CD4-positive, alpha-beta T cell treated with Interleukin-1 beta for 1 hour (primary cell): ENCODE measurements around the gene TGFB1.
"Not testable (repeated sequence)": the region's sequence is repeated elsewhere in the genome, so short reads cannot be mapped to it uniquely, and the experiment has no call there.

Experiments
- DNase-seq, 2 donors: peaks; one replicate each; pipeline ENCODE4 v3.0.0-alpha.2; 2020 to 2022

TGFB1 gene

DNA sequence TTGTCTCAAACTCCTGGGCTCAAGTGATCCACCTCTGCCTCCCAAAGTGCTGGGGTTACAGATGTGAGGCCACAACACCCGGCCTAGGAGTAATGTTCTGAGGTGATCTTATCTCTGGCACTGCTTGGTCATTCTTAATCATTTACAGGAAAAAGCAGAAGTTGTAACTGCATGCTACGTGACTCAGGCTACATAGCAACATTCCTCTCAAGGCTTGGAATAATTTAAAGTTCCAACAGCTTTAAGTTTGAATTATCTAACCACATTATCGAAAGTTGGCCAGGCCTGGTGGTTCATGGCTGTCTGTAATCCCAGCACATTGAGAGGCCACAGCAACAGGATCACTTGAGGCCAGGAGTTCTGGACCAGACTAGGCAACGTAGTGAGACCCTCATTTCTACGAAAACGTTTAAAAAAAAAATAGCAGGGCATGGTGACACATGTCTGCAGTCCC is 14.2 kb upstream of the TGFB1 start:
- DNase-seq, result no peak

GRCh38 chr19:41366089-41366488 is 12.4 kb upstream of the TGFB1 start:
- no peak for DNase-seq

DNA sequence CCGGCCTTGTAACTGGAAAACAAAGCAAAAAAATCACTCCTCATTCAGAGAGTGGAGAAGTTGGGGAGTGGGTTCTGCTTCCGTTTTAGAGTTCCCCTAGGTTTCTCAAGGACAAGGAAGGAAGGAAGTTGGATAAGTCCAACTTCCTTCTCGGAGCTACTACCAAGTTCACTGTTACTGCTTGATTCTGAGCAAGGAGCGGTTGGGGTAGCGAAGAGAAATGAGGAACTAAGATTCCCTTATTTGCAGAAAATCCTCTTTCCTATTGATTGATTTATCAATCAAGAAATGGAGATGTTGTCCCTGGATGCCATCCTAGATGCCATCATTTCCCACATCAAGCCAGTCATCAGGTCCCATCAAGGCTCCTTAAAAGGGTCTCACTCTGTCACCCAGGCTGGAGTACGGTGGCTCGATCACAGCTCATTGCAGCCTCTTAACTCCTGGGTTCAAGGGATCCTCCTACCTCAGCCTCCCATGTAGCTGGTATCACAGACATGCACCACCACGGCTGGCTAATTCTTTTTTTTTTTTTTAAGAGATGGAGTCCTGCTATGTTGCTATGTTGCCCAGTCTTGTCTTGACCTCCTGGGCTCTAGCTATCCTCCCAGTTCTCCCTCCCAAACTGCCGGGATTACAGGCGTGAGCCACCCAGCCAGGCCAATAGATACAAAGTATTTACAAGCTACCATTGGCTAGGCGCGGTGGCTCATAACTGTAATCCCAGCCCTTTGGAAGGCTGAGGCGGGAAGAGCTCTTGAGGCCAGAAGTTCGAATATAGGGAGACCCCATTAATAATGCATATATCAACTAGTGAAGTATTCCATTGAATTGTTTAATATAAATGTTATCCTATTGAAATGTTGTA is 11.0 kb upstream of the TGFB1 start:
- DNase-seq, result peak in 1 of 2 donors; percentile 14

DNA sequence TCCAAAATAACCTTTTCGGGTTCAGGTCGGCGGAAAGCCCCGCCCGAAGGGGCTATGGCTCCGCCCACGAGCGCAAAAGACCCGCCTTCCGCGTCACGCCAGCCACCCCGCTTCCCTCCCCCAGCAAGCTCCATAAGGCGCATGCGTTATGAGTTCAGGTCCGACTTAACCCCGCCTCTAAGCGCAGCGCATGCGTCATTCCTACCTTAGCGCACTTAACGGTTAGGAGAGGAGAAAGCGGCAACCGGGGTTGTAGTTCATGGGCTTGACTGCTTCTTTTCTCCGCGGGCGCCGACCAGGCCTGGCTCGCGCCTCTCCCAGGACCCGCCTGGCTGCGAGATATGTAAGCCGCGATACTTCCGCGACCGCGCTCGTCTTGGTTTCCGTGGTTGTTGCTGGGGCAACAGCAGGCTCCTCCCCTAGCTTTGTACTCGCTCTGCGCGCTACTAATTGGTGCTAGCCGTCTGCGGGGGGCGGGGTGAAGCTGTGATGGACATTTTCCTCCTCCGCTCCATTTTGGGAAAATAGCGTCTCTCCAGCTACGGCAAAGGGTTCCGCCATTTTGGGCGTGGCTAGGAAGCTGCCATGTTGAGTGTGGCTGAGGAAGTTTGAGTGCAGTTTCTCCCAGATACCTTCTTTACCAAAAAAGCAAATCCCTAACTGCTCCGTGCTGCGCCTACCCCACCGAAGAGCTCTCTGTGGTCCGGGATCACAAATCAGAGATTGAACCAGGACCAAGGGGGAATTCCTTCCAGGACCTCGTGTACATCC is 10.2 kb upstream of the TGFB1 start, which contains the start of gene B9D2:
B9D2 (minus strand) TSS at position 397 of the 771 bp plus-strand sequence. CDS start 630 bp downstream, outside the sequence.
- peak; percentile 98 to 99 for DNase-seq

- no peak for DNase-seq
Observed at GRCh38 chr19:41363371-41363752, 9.6 kb upstream of the TGFB1 start.

DNA sequence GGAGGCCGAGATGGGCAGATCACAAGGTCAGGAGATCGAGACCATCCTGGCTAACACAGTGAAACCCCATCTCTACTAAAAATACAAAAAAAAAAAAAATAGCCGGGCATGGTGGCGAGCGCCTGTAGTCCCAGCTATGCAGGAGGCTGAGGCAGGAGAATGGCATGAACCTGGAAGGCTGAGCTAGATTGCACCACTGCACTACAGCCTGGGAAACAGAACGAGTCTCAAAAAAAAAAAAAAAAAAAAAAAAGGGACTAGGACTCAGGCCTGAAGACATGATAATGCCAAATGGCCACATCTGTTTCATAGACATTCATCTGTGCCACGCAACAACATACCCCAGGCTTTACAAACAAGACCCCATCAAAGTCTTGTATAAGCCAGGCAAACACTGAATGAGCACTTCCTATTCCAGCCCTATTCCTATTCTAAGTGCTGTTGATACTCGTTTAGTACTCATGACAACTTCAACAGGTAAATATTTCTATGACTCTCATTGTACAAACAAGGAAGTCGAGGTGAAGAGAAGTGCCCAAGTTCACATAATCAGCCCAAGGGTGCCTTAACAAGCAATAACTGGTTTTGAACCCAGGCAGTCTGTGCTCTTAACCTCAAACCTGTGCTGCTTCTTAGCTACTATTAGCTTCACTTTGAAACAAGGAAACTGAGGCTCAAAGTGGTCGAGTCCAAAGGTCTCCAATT is 8.6 kb upstream of the TGFB1 start:
- DNase-seq, result no peak

DNA sequence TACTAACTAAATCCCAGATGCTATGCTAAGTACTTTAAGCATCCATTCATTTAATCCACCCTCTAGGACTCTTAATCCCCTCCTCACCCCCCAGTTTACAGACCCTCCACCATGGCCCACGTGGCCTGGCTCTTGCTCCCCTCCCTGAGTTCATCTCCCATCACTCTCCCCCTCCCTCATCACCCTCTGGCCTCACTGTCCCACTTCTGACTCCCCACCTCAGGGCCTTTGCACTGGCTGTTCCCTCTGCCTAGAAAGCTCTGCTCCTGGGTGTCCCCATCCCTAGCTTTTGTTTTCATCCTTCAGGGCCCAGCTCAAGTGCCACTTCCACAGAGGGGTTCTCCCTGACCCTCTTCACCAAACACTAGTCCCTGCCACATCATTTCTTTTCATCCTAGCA is 6.0 kb upstream of the TGFB1 start:
- no peak for DNase-seq

DNA sequence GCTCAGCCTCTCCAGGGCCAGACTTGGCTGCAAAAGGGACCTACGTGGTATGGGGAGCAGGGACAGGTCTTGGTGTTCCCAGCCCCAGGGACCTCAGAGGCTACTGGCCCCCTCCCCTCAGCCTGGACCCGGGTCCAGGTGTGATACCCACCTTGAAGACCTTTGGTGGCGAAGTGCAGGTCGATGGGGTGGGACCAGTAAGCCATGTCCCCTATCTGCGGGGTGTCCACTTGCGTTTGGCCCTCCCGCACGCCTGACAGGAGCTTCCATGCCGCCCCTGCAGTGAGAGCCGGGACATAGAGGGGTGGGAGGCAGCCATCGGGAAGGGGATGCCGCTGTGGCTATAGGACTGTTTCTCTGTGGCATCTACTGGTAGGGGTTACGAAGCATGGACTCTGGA is 4.0 kb upstream of the TGFB1 start:
- DNase-seq, result no peak

GRCh38 chr19:41356984-41357739 is 3.4 kb upstream of the TGFB1 start:
- DNase-seq, result no peak

GRCh38 chr19:41355802-41356201 is 2.1 kb upstream of the TGFB1 start:
- no peak for DNase-seq

DNA sequence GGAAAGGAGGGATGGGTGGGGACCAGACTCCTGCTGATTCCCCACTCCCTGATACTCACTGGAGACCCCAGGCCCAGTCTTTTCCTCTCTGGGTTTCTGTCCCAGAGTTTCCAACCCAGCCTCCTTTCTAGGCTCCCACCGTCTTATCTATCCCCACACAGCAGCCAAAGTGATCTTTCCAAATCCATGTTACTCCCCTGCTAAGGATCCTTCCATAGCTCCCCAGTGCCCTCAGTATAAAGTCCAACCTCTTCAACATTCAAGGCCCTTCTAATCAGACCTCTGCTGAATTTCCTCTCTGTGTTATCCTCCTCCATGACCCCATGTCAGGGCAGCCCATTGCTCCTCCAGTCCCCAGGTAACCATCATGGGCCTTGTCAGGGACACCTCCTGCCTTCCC is 1.3 kb upstream of the TGFB1 start:
- no peak for DNase-seq

DNA sequence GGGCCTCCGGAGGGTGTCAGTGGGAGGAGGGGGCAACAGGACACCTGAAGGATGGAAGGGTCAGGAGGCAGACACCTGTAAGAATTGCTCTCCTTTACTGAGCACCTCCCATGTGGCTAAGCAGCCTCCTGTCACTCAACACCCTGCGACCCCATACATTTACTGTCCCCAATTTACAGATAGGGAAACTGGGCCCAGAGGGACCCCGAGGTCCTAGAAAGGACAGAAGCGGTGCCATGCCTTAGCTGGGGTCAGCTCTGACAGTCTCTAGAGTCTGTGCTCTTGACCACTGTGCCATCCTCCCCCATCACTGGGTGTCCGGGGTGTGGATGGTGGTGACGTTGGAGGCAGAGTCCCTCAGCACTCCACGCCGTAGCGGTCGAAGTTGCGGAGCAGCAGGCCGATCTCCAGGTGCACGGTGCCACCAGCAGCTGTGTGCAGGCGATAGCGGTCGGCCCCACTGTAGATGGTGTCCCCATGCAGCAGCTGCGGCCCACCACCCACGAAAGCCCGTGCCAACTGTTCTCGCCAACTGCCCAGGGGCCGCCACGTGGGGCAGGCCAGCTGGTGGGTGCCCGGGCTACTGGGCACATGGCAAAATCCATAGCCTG is 726 bp upstream of the TGFB1 start:
- DNase-seq, result no peak

- DNase-seq, result peak; percentile 80 to 81
Observed at GRCh38 chr19:41352609-41353465, 885 bp downstream of the TGFB1 start.

DNA sequence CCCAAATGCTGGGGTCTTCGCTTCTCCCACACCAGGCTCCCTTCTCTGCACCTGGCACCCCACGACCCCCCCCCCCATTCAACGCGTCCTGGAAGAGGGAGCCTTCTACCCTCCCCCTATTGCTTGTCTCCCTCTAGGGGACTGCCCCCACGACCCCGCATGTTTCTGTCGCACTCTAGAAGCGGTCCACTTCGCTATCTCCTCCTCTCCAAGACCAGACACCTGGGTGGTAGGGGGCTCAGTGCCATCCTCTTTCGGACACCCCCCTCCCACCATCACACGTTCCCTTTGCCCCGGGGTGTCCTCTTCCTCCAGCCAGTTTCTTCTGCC is 1.5 kb downstream of the TGFB1 start:
- no peak for DNase-seq

DNA sequence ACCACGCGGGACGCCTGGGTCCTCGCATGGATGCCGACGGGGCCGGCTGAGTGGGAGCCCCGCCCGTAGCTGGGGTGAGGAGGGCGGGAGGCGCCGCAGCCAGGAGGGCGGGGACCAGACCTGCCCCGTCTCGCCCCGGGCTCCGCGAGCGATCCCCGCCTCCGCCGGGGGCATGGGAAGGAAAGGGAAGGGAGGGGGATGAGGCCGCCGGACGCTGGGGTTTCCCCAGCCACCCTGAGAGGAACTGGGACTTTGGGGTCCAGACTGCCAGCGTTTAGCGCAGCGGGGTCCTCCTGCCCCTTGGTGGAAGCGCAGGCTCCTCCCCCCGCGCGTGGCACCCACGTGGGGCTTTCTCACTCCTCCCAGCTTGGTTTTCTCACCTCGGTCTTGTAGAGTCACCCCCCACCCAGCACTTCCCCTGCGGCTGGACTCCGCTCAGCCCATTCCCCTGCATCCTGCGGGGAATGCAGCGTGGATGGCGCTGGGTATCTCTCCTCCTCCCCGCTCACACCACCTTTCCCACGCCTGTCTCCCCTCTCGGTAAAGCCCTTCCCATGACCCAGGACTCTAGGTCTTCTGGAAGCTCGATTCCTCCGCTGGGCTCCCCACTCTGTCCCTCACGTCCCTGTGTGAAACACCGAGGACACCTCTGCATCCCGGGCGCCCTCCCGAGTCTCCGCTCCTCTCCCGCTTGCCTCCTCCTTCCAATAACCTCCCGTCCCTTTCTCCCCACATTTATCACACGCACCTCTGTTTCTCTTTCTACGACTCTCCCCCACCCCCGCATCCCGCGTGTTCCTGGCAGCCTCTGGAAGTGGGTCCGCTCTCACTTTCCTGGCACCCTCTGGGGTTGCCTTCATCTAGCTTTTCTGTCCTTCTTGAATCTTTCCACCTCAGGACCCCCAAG is 2.1 kb downstream of the TGFB1 start:
- peak; percentile 88 to 89 for DNase-seq

GRCh38 chr19:41350735-41351338 is 2.9 kb downstream of the TGFB1 start:
- DNase-seq, result no peak

GRCh38 chr19:41346916-41347315 is 6.8 kb downstream of the TGFB1 start:
- not testable (repeated sequence) for DNase-seq

DNA sequence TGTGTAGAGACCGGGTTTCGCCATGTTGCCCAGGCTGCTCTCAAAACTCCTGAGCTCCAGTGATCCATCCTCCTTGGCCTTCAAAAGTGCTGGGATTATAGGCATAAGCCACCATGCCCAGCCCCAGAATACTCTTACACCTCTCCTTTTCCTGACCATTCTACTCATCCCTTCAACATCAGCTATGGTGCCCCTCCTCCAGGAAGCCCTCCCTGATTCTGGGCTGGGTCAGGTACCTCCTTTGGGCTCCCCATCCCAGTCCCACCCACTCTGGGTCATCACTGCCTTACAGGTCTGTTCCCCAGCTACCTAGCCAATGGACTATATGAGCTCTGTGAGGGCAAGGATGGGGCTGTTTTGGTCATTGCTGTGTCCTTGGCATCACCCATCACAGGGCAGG is 9.6 kb downstream of the TGFB1 start:
- no peak for DNase-seq

GRCh38 chr19:41341669-41342490 is 11.8 kb downstream of the TGFB1 start:
- DNase-seq, result peak in 1 of 2 donors; percentile 40
